ENCODE data around the gene PHAF1.

Gene PHAF1

GRCh38 chr16:67109407-67110135 is at the start of gene PHAF1:
TSS of gene PHAF1 (plus strand) at chr16:67109941. CDS start at chr16:67110176, 235 bp downstream.
- DNase-seq (ENCODE audit: low read depth): peak; percentile 78

GRCh38 chr16:67063008-67063407 is 46.7 kb upstream of the PHAF1 start:
- DNase-seq (ENCODE audit: low read depth): no peak

- no peak for DNase-seq (ENCODE audit: low read depth)
Observed at GRCh38 chr16:67068212-67068753, 41.5 kb upstream of the PHAF1 start.

GRCh38 chr16:67071476-67072048 is 38.2 kb upstream of the PHAF1 start:
- no peak for DNase-seq (ENCODE audit: low read depth)

GRCh38 chr16:67075331-67075730 is 34.4 kb upstream of the PHAF1 start:
- DNase-seq (ENCODE audit: low read depth): no peak

- DNase-seq (ENCODE audit: low read depth): no peak
Observed at GRCh38 chr16:67077871-67078270, 31.9 kb upstream of the PHAF1 start.

- no peak for DNase-seq (ENCODE audit: low read depth)
Observed at GRCh38 chr16:67082100-67082499, 27.6 kb upstream of the PHAF1 start.

GRCh38 chr16:67082891-67083290 is 26.9 kb upstream of the PHAF1 start:
- no peak for DNase-seq (ENCODE audit: low read depth)

- no peak for DNase-seq (ENCODE audit: low read depth)
Observed at GRCh38 chr16:67084345-67085028, 25.3 kb upstream of the PHAF1 start.

- DNase-seq (ENCODE audit: low read depth): no peak
Observed at GRCh38 chr16:67086822-67087221, 22.9 kb upstream of the PHAF1 start.

GRCh38 chr16:67087291-67087690 is 22.4 kb upstream of the PHAF1 start:
- no peak for DNase-seq (ENCODE audit: low read depth)

GRCh38 chr16:67087803-67088202 is 21.9 kb upstream of the PHAF1 start:
- no peak for DNase-seq (ENCODE audit: low read depth)

- DNase-seq (ENCODE audit: low read depth): no peak
Observed at GRCh38 chr16:67088551-67088950, 21.2 kb upstream of the PHAF1 start.

GRCh38 chr16:67089101-67089500 is 20.6 kb upstream of the PHAF1 start:
- DNase-seq (ENCODE audit: low read depth): no peak

GRCh38 chr16:67091906-67092566 is 17.7 kb upstream of the PHAF1 start:
- DNase-seq (ENCODE audit: low read depth): peak; percentile 78

- DNase-seq (ENCODE audit: low read depth): no peak
Observed at GRCh38 chr16:67093098-67093726, 16.5 kb upstream of the PHAF1 start.

- no peak for DNase-seq (ENCODE audit: low read depth)
Observed at GRCh38 chr16:67098599-67098998, 11.1 kb upstream of the PHAF1 start.

GRCh38 chr16:67100569-67101310 is 9.0 kb upstream of the PHAF1 start:
- no peak for DNase-seq (ENCODE audit: low read depth)

- no peak for DNase-seq (ENCODE audit: low read depth)
Observed at GRCh38 chr16:67101311-67102082, 8.2 kb upstream of the PHAF1 start.

- no peak for DNase-seq (ENCODE audit: low read depth)
Observed at GRCh38 chr16:67104061-67104460, 5.7 kb upstream of the PHAF1 start.

All from stromal cell of bone marrow (primary cell).